HG03045 (cell line): ENCODE measurements around the gene ADCY9.
"Not testable (repeated sequence)": the region's sequence is repeated elsewhere in the genome, so short reads cannot be mapped to it uniquely, and the experiment has no call there.

Source experiments
- ATAC-seq: cut with Tn5 transposase; IDR thresholded peaks from one replicate; pipeline ENCODE4 v1.9.1; 2021; ENCODE audit warnings: mild to moderate bottlenecking, moderate library complexity; ENCODE audit not compliant: unreplicated experiment

ADCY9 gene

DNA sequence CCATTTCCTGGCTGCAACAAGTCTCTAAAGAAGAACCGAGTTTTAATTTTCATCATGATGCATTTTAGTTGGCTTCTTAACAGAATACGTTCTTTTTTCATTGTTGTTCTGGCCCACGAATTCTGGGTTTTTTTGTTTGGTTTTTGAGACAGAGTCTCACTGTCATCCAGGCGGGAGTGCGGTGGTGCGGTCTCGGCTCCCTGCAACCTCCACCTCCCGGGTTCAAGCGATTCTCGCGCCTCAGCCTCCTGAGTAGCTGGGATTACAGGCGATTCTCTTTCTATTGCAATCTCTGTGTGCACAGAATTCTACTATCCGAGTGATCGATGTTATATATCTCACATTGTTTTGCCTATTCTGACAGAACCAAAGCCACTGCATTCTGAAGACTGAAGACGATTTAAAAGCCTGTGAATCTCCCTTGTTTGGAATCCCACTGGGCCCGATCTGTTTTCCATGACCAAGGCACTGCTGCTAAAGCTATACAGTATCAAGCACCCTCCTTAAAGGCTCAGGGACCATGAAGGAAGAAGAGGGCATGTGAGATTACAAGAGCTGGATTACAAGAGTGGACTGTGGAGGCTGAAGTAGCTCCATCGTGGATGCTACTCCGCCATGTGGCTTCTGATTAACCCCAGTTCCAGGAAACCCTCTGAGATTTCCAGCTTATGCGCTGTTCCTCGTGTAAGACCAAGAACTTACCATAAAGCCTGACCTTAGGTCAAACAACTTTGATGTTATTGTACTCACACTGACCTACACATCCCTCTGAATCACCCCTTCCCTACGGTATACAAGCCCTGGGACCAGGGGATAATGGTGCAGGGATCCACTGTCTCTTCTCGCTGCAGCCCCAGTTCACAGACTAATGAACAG is 44.3 kb downstream of the ADCY9 start:
- ATAC-seq, result no peak

DNA sequence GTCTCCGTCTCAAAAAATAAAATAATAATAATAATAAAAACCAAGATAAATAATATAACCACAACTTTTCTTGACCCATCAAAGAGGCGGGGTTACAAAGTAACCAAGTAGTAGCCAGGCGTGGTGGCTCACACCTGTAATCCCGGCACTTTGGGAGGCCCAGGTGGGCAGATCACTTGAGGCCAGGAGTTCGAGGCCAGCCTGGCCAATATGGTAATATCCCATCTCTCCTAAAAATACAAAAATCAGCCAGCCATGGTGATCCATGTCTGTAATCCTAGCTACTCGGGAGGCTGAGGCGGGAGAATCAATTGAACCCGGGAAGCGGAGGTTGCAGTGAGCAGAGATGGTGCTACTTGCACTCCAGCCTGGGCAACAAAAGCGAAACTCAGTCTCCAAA is 45.3 kb downstream of the ADCY9 start:
- no peak for ATAC-seq

DNA sequence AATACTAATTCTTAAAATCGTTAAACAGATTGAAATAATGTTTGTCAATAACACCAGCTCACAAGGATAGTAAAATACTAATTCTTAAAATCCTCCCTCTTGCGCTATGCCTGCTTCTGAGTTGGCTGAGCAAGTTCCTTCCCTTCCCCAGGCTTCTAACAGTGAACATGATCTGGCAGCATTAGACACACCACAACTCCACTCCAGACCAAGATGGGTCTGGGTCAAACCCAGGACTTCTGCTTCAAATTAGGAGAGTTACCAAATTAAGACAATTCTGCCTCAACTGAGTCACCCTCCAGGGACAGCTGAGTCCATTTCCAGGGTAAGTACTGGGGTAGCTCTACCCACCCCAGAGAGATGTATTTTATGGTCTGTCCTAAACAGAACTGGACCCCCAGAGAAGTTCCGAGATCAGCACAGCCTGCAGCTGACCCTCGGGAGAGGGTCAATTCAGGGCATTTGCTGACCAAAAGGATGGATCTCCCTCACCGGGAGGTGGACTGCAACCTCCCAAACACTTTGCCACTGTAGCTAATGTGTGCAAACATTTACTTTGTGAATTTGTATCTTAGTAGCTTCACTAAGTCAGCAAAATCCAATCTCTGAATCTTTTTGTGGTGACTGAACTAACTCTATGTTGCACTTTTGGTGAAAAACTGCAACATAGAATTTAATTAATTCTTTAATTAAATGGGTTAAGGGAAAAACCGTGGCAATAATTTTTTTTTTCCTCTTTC is 48.8 kb downstream of the ADCY9 start:
- ATAC-seq, result no peak

DNA sequence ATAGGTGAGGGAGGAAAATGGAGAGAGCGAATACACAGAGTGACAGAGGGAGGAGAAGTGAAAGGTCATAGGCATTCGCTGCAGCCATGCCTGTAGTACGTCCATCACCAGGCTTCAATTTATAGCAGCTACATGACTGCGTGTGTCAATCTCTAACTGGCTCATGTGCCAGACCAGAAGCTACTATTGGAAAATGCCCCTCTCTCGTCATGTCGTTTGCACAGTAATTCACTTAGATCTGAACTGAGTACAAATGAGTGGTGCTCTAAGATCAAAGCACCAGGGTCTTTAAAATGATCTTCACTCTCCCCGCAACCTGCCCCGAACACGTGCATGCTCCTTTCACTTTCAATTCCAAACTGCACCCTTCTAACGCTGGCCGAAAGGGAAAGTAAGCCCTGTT is 51.3 kb downstream of the ADCY9 start:
- ATAC-seq, result no peak

DNA sequence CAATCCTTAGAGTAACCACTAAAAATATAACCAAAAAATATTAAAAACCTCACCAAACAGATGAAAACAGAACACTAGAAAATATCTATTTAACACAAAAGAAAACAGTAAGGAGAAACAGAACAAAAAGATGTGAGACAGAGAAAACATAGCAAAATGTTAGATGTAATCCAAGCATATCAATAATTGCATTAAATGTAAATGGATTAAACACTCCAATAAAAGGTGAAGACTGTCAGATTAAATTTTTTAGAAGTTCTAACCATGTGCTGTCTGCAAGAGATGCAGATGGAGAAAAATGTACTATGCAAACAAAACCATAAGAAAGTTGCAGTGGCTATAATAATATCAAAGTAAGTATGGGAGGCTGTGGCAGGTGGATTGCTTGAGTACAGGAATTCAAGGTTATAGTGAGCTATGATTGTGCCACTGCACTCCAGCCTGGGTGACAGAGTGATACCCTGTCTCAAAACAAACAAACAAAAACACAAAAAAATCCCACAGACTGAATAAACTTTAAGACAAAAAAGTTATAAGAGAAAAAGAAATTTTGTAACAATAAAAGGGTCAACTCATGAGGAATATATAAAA is 53.9 kb downstream of the ADCY9 start:
- ATAC-seq, result no peak

DNA sequence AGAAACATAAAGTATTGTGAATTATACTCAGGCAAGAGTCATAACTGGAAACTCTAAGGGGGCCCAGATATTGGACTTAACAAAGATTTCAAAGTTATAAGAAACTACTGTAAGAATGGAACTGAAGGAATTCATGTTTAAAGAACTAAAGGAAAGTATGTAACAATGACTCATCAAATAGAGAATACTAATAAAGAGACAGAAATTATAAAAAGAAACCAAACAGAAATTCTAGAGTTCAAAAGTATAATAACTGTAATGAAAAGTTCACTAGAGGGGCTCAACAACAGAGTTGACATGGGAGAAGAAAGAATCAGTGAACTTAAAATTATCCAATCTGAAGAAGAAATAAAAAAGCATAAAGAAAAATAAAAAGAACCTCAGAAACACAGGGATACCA is 55.4 kb downstream of the ADCY9 start:
- no peak for ATAC-seq

DNA sequence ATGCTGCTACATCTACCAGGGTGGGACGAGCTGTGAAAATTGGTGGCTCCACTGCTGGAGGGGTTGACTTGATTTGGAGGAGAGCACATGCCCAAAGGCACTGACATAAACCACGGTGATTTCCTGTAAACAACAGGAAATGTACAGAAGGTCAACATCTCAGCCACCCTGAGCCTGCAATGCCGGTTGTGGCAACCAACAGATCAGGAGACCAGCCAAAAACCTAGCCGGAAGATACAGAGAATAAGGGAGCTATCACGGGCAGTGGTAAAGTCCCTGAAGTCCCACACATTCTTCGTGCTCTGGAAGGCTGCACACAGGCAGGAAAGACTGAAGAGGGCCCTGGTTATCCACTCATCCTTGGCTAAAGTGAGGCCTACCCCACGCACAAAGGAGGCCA is 56.2 kb downstream of the ADCY9 start:
- ATAC-seq, result no peak

DNA sequence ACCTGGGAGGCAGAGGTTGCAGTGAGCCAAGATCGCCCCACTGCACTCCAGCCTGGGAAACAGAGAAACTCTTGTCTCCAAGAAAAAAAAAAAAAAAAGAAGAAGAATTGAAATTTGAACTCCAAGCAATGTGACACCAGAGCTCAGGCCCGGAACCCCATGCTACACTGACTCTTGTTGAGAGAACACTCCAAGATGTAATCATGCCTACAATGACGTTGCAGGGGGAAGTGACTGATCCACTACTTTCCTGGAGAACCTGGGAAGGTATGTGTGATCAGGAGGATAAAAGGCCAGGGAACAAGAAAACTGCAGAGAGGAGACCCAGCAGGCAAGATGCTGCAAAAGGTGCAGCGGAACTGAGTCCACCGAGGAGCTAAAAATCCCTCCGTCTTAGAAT is 57.9 kb downstream of the ADCY9 start:
- no peak for ATAC-seq

DNA sequence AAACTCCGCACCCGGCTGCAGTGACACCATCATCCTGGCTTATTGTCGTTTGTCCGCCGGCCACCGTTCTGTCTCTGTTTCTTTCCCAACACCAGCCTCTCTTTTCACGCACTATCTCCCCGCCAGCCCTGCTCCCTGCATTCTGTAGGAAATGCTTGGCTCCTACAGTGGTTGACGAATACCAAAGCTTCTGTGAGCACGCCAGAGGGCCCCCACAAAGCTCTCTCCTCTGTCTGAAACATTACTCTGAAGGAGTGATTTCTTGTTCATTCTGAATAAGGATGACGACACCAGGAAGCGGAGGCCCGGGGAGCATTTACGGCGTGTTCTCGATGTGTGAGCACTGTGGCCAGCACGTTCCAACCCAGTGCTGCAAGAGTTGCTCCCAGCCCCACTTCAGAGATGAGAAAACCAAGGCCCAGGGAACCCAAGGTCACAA is 58.8 kb downstream of the ADCY9 start:
- ATAC-seq, result no peak

DNA sequence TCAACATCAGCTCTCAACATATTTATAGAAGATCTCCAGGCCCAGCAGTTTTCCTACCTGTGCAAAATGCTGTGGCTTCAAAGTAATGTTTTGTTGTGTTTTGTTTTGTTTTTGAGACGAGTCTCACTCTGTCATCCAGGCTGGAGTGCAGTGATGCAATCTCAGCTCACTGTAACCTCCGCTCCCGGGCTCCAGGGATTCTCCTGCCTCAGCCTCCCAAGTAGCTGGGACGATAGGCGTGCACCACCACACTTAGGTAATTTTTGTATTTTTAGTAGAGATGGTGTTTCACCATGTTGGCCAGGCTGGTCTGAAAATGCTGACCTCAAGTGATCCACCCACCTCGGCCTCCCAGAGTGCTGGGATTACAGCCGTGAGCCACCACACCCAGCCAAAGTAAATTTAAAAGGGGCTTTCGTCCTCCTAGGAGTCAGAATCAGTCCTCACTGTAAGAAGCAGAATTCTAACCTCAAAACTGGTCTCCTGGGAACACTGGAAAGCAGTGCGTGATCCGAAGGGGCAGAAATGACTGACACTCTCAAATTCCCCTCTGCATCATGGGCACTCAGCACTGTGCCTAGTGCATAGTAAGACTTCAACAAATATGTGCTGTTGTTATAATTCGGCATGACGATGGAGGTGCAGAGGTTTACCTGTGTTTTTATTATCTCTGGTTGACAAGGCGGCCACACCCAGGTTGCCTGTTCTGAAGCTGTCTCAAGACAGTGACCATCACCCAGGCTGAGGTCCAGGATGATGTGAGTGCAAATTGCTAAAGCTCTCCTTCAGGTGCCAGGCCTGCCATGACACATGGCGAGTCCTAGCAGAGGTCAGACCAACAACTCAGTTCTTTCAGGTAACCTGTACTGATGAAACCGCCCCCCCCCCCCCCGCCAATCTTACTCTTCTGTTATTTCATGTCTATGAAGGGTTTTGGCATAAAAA is 59.8 kb downstream of the ADCY9 start:
- no peak for ATAC-seq

DNA sequence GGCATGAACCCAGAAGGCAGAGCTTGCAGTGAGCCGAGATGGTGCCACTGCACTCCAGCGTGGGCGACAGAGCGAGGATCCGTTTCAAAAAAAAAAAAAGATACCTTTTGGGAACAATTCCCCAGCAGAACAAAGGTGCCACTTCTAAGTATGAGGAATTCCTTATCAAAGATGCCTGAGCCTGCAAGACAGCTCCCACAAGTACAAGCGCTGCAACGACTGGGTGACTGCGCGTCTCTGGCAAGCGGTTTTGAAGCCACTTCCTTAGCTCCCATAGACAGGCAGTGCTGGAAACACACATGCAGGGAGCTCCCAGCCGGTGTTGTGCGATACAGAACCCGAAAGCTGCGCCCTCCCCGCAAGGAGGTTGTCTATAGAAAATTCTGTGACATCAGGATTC is 60.5 kb downstream of the ADCY9 start:
- no peak for ATAC-seq

DNA sequence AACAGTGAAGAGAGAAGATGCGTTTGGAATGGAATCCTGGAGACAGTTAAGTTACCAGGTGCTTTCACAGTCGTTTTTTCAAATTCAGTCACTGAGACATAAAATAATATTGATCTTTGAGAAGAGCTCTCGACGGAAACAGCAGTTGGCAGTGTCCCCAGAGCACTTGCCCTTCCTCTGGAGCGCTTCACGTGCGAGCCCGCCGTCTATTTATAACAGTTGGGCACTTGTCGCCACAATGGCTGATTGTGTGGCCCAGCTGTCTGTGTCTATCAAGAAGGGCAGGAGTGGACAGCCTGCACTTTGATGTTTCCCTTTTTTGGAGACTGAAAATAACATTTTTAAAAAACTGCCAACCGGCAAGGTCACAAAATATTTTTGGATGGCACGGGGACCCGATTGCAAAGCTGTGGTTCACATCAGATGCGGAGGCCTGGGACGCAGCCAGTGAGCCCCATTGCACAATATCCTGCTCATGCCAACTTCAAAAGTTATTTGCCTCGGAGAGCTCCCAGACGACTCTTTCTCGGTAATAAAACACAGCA is 62.9 kb downstream of the ADCY9 start:
- ATAC-seq, result no peak

DNA sequence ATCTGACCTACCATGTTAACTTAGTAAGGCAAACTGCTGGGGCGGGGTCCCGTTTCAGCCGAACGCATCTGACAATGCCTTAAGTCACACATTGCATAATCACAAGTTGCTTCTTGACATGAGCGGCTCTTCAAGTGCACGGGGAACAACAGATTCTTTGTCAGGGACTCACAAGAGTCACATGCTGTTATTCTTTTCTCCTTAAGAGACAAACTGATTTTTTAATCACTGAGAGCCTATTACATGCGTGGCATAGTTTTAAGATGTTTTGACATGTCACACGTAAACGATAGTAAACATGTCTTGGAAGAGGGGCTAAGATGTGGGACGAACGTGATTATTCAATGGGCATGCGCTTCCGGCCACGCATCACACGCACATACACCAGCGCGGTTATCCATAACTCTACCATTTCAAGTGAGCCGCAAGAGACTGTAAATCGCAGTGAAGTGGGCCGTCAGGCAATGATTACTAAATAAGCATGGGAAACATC is 63.4 kb downstream of the ADCY9 start:
- no peak for ATAC-seq

DNA sequence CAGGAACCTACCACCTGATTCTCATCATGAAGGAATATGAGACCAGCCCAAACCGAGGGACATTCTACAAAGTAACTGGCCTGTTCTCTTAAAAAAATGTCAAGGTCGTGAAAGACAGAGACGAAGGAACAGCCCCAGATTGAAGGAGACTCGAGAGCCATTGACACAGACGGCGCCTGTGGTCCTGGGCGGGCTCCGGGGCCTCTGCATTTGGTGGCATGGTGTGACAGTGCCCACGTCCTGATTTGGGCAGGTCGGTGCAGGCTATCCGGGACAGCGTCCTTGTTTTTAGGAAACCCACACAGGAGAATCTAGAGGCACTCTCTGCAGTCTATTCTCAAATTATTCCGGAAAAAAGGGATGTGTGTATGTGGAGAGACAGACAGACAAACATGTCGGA is 64.1 kb downstream of the ADCY9 start:
- no peak for ATAC-seq

DNA sequence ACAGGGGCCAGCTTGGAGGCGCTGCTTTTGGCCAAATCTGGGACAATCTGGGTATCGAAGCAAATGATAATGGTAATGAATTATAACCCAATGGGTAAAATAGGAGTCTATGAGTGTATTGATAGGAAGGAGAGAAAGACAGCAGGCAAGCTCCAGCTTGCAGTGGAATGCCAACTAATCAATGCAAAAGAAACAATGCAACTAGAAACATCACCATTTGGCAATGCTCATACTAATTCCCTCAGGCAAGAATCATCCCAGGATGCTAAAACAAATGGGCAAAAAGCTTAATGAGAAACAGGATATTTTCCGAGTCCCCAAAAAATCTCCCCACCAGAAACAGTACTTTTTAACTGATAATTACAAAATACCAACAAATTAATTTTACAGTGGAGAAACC is 64.7 kb downstream of the ADCY9 start:
- no peak for ATAC-seq

DNA sequence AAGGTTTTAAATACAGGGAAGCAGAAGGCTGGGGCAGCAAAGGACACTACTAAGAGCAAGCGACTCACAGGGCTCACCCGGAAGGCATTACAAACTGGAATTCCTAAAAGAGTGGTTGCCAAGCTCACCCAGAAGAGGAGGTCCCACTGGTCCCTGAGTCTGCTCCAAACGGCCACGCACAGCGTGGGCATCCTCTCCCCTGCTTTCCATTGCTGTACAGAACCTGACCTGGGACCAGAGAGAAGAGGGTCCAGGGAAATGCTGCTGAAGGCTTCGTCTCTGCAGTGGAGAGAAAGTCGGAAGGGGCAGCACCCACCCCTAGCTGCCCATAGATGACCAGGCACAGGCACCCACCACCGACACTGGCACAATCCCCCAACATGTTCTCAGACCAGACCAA is 67.2 kb downstream of the ADCY9 start:
- no peak for ATAC-seq

DNA sequence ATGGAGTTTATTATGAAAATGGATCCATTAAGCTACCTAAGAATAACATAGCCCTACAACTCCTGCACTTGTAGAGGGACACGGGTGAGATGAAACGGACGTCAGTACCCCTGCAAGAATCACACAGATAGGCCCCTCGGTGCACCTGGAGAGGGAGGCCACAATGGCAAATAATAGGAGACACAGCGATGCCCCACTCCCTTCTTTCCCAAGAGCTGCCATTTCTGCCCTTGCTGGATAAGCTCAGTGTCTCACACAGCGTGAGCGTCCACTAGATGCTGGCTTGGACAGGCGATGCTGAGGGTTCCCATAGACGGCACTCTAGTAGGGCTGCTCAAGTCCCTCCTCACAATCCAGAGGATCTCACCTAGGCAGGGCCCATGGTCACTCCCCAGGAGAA is 67.8 kb downstream of the ADCY9 start:
- ATAC-seq, result no peak

DNA sequence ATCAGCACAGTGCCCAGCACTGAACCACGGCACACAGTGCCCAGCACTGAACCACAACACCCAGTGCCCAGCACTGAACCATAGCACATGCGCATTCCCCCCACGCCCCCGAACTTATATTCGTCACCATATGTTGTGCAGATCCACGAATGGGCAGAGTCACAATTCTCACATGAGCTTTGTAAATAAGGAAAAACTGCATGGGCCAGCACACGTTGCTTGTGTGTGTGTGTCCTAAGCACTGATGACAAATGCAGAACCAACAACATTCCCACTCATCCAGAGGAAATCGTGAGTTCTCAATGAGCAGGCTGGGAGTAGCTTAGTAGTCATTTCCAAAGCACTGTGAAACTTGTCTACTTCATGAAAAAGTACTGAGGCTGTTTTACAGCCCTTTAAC is 70.0 kb downstream of the ADCY9 start:
- ATAC-seq, result no peak

DNA sequence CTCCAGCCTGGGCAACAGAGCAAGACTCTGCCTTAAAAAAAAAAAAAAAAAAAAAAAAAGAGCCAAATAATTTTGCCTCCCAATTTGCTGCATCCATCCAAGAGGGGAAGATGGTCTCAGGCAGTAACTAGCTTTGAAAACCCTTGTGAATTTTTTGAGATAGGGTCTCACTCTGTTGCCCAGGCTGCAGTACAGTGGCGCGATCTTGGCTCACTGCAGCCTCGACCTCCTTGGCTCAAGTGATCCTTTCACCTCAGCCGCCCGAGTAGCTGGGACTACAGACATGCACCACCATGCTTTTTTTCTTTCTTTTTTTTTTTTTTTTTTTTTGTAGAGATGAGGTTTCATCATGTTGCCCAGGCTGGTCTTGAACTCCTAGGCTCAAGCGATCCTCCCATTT is 70.7 kb downstream of the ADCY9 start:
- ATAC-seq, result not testable (repeated sequence)

DNA sequence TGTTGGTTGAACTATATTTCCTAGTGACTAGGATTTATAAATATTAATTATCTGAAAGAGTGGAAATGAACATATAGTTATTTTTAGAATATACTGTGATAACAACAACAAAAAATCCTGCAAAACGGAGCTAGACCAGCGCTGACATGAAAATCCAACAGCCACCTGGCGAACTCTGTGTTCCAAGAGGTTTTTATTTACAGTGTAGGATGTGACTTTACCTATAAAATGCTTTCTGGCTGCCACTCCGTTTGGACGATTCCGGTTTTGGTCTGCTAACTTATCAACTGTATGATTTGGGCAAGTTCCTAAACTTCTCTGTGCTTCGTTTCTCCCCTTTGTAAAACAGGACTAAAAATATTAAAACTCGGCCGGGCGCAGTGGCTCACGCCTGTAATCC is 73.7 kb downstream of the ADCY9 start:
- ATAC-seq, result no peak
